Neural progenitor cell (in vitro differentiated cells): ENCODE data around the gene FUT2. TPM values are rescaled to one million over a fixed set of nuclear protein-coding genes. Genes with fewer than 3 reads are reported as not detected.

Experiments used
- DNase-seq: peaks from one replicate; pipeline ENCODE4 v3.0.0-alpha.2; 2016; ENCODE audit warnings: low spot score
- H2AFZ ChIP-seq: fragments of 200-600 bp; sonication (generic); replicated peaks from 2 replicates; pipeline ENCODE4 v1.6.1; 2016; ENCODE audit warnings: antibody characterized with exemption
- H3F3A ChIP-seq: fragments of 200-600 bp; sonication (generic); 2 replicates; pipeline ENCODE4 v1.6.1; 2016; ENCODE audit warnings: antibody characterized with exemption, low read depth
- H3K27ac ChIP-seq: fragments of 200-600 bp; sonication (generic); 2 replicates; pipeline ENCODE4 v1.5.1; 2016; ENCODE audit warnings: mild to moderate bottlenecking
- H3K27me3 ChIP-seq: fragments of 200-600 bp; sonication (generic); 2 replicates; pipeline ENCODE4 v1.6.1; 2016; ENCODE audit warnings: mild to moderate bottlenecking, moderate library complexity
- H3K36me3 ChIP-seq: fragments of 200-600 bp; sonication (generic); 2 replicates; pipeline ENCODE4 v1.5.1; 2016
- H3K4me1 ChIP-seq: fragments of 200-600 bp; sonication (generic); 2 replicates; pipeline ENCODE4 v1.6.1; 2016; ENCODE audit warnings: mixed run types
- H3K4me2 ChIP-seq: fragments of 200-600 bp; sonication (generic); 2 replicates; pipeline ENCODE4 v1.6.1; 2016
- H3K4me3 ChIP-seq: fragments of 200-600 bp; sonication (generic); 2 replicates; pipeline ENCODE4 v1.5.1; 2016
- H3K79me2 ChIP-seq: fragments of 200-600 bp; sonication (generic); 2 replicates; pipeline ENCODE4 v1.6.1; 2016; ENCODE audit warnings: low read depth
- H3K9ac ChIP-seq: fragments of 200-600 bp; sonication (generic); 2 replicates; pipeline ENCODE4 v1.6.1; 2016
- H3K9me3 ChIP-seq: fragments of 200-600 bp; sonication (generic); 2 replicates; pipeline ENCODE4 v1.5.1; 2016; ENCODE audit warnings: low read depth
- H4K20me1 ChIP-seq: fragments of 200-600 bp; sonication (generic); 2 replicates; pipeline ENCODE4 v1.6.1; 2016; ENCODE audit warnings: low read depth
- H3K27ac Mint-ChIP-seq: 3 replicates; pipeline ENCODE4 v1.8.0; 2021; ENCODE audit warnings: mixed read lengths
- H3K27me3 Mint-ChIP-seq: 2 replicates; pipeline ENCODE4 v1.8.0; 2022; ENCODE audit warnings: low read depth, mild to moderate bottlenecking, inconsistent platforms, moderate library complexity, mixed read lengths; ENCODE audit not compliant: insufficient read depth
- H3K36me3 Mint-ChIP-seq: 3 replicates; pipeline ENCODE4 v1.8.0; 2021; ENCODE audit warnings: mixed read lengths
- H3K4me1 Mint-ChIP-seq: 3 replicates; pipeline ENCODE4 v1.8.0; 2021; ENCODE audit warnings: mixed read lengths
- H3K4me3 Mint-ChIP-seq: 3 replicates; pipeline ENCODE4 v1.8.0; 2021; ENCODE audit warnings: mild to moderate bottlenecking, moderate library complexity, mixed read lengths
- H3K9me3 Mint-ChIP-seq: 3 replicates; pipeline ENCODE4 v1.8.0; 2020; ENCODE audit warnings: mixed read lengths
- CTCF ChIP-seq: fragments of 200-600 bp; sonication (generic); IDR thresholded peaks from 2 replicates; pipeline ENCODE4 v1.5.1; 2017; ENCODE audit warnings: antibody characterized with exemption, mild to moderate bottlenecking
- EZH2 ChIP-seq: fragments of 200-600 bp; sonication (generic); IDR thresholded peaks from 2 replicates; pipeline ENCODE4 v1.6.1; 2017; ENCODE audit warnings: antibody characterized with exemption, mild to moderate bottlenecking, moderate library complexity
- EZH2phosphoT487 ChIP-seq: fragments of 200-600 bp; sonication (generic); IDR thresholded peaks from 2 replicates; pipeline ENCODE4 v1.6.1; 2017; ENCODE audit warnings: antibody characterized with exemption
- total RNA-seq: library from RNA; depleted of rRNA; stranded (reverse); fragments of >200 nt; gene quantifications from 2 replicates; pipeline ENCODE4 v1.2.3, GENCODE V29; 2015; ENCODE audit warnings: low replicate concordance

Gene FUT2
- total RNA-seq, 1 donor from 2014 or later, result 0.09 TPM

GRCh38 chr19:48737360-48737998 lies 41.7 kb downstream of the FUT2 start:
- Mint-ChIP-seq H3K36me3 (no peaks in the 10 kb centered on the region), H3K4me3 (peak overlapping the region; percentile 78), H3K27ac (no peak overlapping the region), H3K27me3 (peaks cover 21% of the 10 kb centered on the region), H3K4me1 (peaks cover 30% of the 10 kb centered on the region), H3K9me3 (no peaks in the 10 kb centered on the region)
- H2AFZ ChIP-seq, result no peak overlapping the region
- peaks cover 3% of the 10 kb centered on the region for H4K20me1 ChIP-seq
- H3K9ac ChIP-seq, result no peak overlapping the region
- no peaks in the 10 kb centered on the region for H3K9me3 ChIP-seq
- H3K36me3 ChIP-seq, result no peaks in the 10 kb centered on the region
- peaks cover 44% of the 10 kb centered on the region for H3F3A ChIP-seq
- peaks cover 27% of the 10 kb centered on the region for H3K27me3 ChIP-seq
- H3K4me1 ChIP-seq, result peaks cover 17% of the 10 kb centered on the region
- TF ChIP-seq EZH2 (no peak), EZH2phosphoT487 (no peak), CTCF (no peak)
- no peak overlapping the region for H3K4me2 ChIP-seq
- DNase-seq, result peak; percentile 69
- H3K27ac ChIP-seq, result no peak overlapping the region
- H3K79me2 ChIP-seq, result no peaks in the 10 kb centered on the region
- H3K4me3 ChIP-seq, result no peak overlapping the region

DNA sequence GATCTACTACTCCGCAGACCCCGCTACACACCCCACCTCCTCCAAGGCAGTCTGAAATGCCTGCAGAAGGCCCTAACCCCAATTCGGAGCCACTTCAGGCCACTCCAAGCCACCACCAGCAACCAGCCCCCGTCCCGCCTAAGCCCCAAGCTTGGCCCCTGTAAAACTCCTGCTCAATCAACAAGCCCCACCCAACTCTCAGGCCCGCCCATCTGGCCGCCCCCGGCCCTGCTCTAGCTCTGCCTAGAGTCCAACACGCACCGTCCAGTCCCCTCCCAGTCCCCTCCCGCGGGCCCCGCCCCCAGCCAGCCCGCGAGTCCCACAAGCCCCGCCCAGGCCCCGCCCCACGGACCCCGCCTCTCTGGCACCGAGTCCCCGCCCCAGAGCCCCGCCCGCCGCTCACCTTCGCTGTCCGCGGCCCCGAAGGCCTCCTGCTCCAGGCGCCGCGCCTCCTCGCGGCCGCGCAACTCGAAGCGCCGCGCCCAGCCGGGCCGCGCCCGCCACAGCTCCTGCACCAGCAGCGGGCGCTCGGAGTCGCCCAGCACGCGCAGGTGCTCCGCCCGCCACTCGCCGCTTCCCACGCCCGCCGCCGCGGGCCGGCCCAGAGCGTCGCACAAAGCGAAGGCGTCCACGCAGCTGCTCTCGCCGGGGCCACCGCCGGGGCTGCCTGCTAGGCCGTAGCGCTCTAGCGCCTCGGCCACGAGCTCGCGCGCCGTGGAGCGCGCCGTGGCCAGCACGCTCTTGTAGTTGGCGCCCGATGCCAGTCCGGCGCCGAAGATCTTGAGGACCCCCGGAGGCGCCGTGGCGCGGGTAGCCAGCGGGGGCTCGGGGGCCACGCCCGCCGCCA lies 43.0 kb downstream of the FUT2 start:
- H3K9me3 Mint-ChIP-seq, result peaks cover 2% of the 10 kb centered on the region
- Histone ChIP-seq H3K4me1 (peaks cover 17% of the 10 kb centered on the region), H3K79me2 (no peaks in the 10 kb centered on the region), H2AFZ (peak overlapping the region; percentile 89), H4K20me1 (peaks cover 3% of the 10 kb centered on the region), H3K36me3 (no peaks in the 10 kb centered on the region), H3F3A (peaks cover 44% of the 10 kb centered on the region), H3K4me2 (peak overlapping the region; percentile 99), H3K9ac (no peak overlapping the region), H3K27me3 (peaks cover 27% of the 10 kb centered on the region), H3K27ac (no peak overlapping the region), H3K9me3 (no peaks in the 10 kb centered on the region), H3K4me3 (peak overlapping the region; percentile 70)
- peaks cover 15% of the 10 kb centered on the region for H3K27me3 Mint-ChIP-seq
- peak; percentile 98 for DNase-seq
- TF ChIP-seq EZH2 (no peak), EZH2phosphoT487 (no peak), CTCF (peak; percentile 47)
- peak overlapping the region; percentile 78 for H3K4me3 Mint-ChIP-seq
- peaks cover 30% of the 10 kb centered on the region for H3K4me1 Mint-ChIP-seq
- H3K27ac Mint-ChIP-seq, result peak overlapping the region; percentile 78
- no peaks in the 10 kb centered on the region for H3K36me3 Mint-ChIP-seq

- peaks cover 15% of the 10 kb centered on the region for H3K27me3 Mint-ChIP-seq
Observed at GRCh38 chr19:48739404-48740163, 43.8 kb downstream of the FUT2 start.

More at GRCh38 chr19:48739404-48740163, 43.8 kb downstream of the FUT2 start:
- Mint-ChIP-seq H3K36me3 (no peaks in the 10 kb centered on the region), H3K9me3 (peaks cover 2% of the 10 kb centered on the region), H3K4me1 (peaks cover 30% of the 10 kb centered on the region), H3K27ac (no peak overlapping the region), H3K4me3 (peak overlapping the region; percentile 76)
- Histone ChIP-seq H3K27me3 (peaks cover 27% of the 10 kb centered on the region), H4K20me1 (peaks cover 3% of the 10 kb centered on the region), H3F3A (peaks cover 44% of the 10 kb centered on the region), H3K79me2 (no peaks in the 10 kb centered on the region), H3K9me3 (no peaks in the 10 kb centered on the region), H2AFZ (peak overlapping the region; percentile 89), H3K36me3 (no peaks in the 10 kb centered on the region), H3K9ac (no peak overlapping the region), H3K4me2 (peak overlapping the region; percentile 99), H3K27ac (no peak overlapping the region), H3K4me1 (peaks cover 17% of the 10 kb centered on the region), H3K4me3 (peak overlapping the region; percentile 70)
- peak; percentile 75 for TF ChIP-seq EZH2
- TF ChIP-seq CTCF, result no peak
- TF ChIP-seq EZH2phosphoT487, result peak; percentile 48
- DNase-seq, result peak; percentile 45
